HG03521 (cell line): ENCODE results near the gene VAT1L.

Experiments
- ATAC-seq: cut with Tn5 transposase; IDR thresholded peaks from one replicate; pipeline ENCODE4 v1.9.1; 2021; ENCODE audit warnings: mild to moderate bottlenecking, moderate library complexity; ENCODE audit not compliant: unreplicated experiment

Gene VAT1L

GRCh38 chr16:77781091-77781490 is 7.3 kb upstream of the VAT1L start:
- no peak for ATAC-seq

GRCh38 chr16:77782694-77783093 is 5.7 kb upstream of the VAT1L start:
- ATAC-seq, result no peak

- no peak for ATAC-seq
Observed at GRCh38 chr16:77784441-77785372, 3.7 kb upstream of the VAT1L start.

- no peak for ATAC-seq
Observed at GRCh38 chr16:77785373-77785764, 3.0 kb upstream of the VAT1L start.

GRCh38 chr16:77786186-77786847 is 2.0 kb upstream of the VAT1L start:
- ATAC-seq, result no peak

GRCh38 chr16:77787452-77787851 is 912 bp upstream of the VAT1L start:
- ATAC-seq, result no peak

GRCh38 chr16:77789085-77790008 is 983 bp downstream of the VAT1L start:
- no peak for ATAC-seq

- no peak for ATAC-seq
Observed at GRCh38 chr16:77790009-77790372, 1.6 kb downstream of the VAT1L start.

GRCh38 chr16:77790912-77791311 is 2.5 kb downstream of the VAT1L start:
- ATAC-seq, result no peak

GRCh38 chr16:77793417-77793816 is 5.1 kb downstream of the VAT1L start:
- no peak for ATAC-seq

GRCh38 chr16:77794586-77794985 is 6.2 kb downstream of the VAT1L start:
- ATAC-seq, result no peak

GRCh38 chr16:77801817-77802216 is 13.5 kb downstream of the VAT1L start:
- ATAC-seq, result no peak

- no peak for ATAC-seq
Observed at GRCh38 chr16:77805398-77805797, 17.0 kb downstream of the VAT1L start.

GRCh38 chr16:77807021-77807420 is 18.7 kb downstream of the VAT1L start:
- ATAC-seq, result no peak

- ATAC-seq, result no peak
Observed at GRCh38 chr16:77812856-77813500, 24.6 kb downstream of the VAT1L start.

- no peak for ATAC-seq
Observed at GRCh38 chr16:77816293-77816692, 27.9 kb downstream of the VAT1L start.

- no peak for ATAC-seq
Observed at GRCh38 chr16:77820340-77820739, 32.0 kb downstream of the VAT1L start.

GRCh38 chr16:77822661-77823060 is 34.3 kb downstream of the VAT1L start:
- no peak for ATAC-seq

- ATAC-seq, result no peak
Observed at GRCh38 chr16:77823067-77823466, 34.7 kb downstream of the VAT1L start.

- ATAC-seq, result no peak
Observed at GRCh38 chr16:77825196-77825595, 36.8 kb downstream of the VAT1L start.

GRCh38 chr16:77827032-77827431 is 38.7 kb downstream of the VAT1L start:
- no peak for ATAC-seq
